Left lung (tissue), 10 donors: Measurements from ENCODE around the gene CDKN1C. TPM values are rescaled to one million over a fixed set of nuclear protein-coding genes. Genes with fewer than 3 reads are reported as not detected.

ENCODE experiments used
- ATAC-seq: fragments of 200-7000 bp; cut with Tn5 transposase; one replicate; pipeline ENCODE4 v1.9.1; 2020; ENCODE audit warnings: moderate library complexity
- DNase-seq, 4 donors: peaks; one replicate each; pipeline ENCODE4 v3.0.0-alpha.2; 2013 to 2020
- H3K27ac ChIP-seq, 2 donors: fragments of 200-600 bp; sonication (generic) in 1 of 2; one replicate each; pipeline versions ENCODE4 v1.5.0 to v1.8.0; 2020 to 2021
- H3K27me3 ChIP-seq, 2 donors: fragments of 200-600 bp; sonication (generic) in 1 of 2; one replicate each; pipeline versions ENCODE4 v1.5.0 to v1.8.0; 2020 to 2021
- H3K36me3 ChIP-seq, 2 donors: fragments of 200-600 bp; sonication (generic) in 1 of 2; one replicate each; pipeline versions ENCODE4 v1.5.0 to v1.8.0; 2020 to 2021
- H3K4me1 ChIP-seq, 2 donors: fragments of 200-600 bp; one replicate each; pipeline ENCODE4 v1.8.0; 2021
- H3K4me3 ChIP-seq, 2 donors: fragments of 200-600 bp; sonication (generic) in 1 of 2; one replicate each; pipeline versions ENCODE4 v1.5.0 to v1.8.0; 2020 to 2021; ENCODE audit warnings: mild to moderate bottlenecking in 1 of 2
- H3K9me3 ChIP-seq, 2 donors: fragments of 200-600 bp; sonication (generic) in 1 of 2; one replicate each; pipeline versions ENCODE4 v1.5.0 to v1.8.0; 2020 to 2021
- CTCF ChIP-seq, 2 donors: fragments of 200-600 bp; sonication (generic) in 1 of 2; IDR thresholded peaks; one replicate each; pipeline versions ENCODE4 v1.5.0 to v1.8.0; 2021; ENCODE audit warnings: antibody characterized with exemption in 2 of 2
- intact Hi-C, 2 donors: fragments of 100-400 bp; cut with DNase I; formaldehyde crosslinking; loops; one replicate each; pipeline versions ENCODE4 v1.11.2 to v1.14.2; 2022
- polyA plus RNA-seq, 6 donors: library from polyadenylated mRNA; unstranded; fragments of 120-200 nt; gene quantifications; one replicate each; pipeline ENCODE4 v1.2.1, GENCODE V29; 2013; ENCODE audit not compliant: insufficient read length in 6 of 6
- total RNA-seq, 2 donors: library from RNA; stranded (reverse); fragmentation: NEBNext Ultra II Directional; extraction: Animal tissue kit (Norgen Biotek cat#: 25700); gene quantifications; one replicate each; pipeline ENCODE4 v1.2.1, GENCODE V29; 2021
- donor health status: DM: no; HTN: yes; CAD: no.
- donor health status: DM: no; HTN: no; CAD: no.

The CDKN1C gene
- total and polyA plus RNA-seq, 8 donors, result 18.0 to 90.1 (median 67.6) TPM

GRCh38 chr11:2924381-2924780 is 38.8 kb upstream of the CDKN1C start:
- no peak overlapping the region for H3K4me3 ChIP-seq
- intact Hi-C loops, result no loop called here
- no peak for TF ChIP-seq CTCF (IDR thresholded peaks at IDR 0.05)
- no peak overlapping the region for H3K27ac ChIP-seq
- DNase-seq (no peak), ATAC-seq (no peak)
- no peaks in the 10 kb centered on the region for H3K9me3 ChIP-seq
- peaks cover 0 to 25% of the 10 kb centered on the region in 2 donors for H3K4me1 ChIP-seq
- H3K36me3 ChIP-seq, result no peaks in the 10 kb centered on the region
- H3K27me3 ChIP-seq, result peaks cover 0 to 28% of the 10 kb centered on the region in 2 donors

- TF ChIP-seq CTCF (IDR thresholded peaks at IDR 0.05), result no peak
- Histone ChIP-seq H3K36me3 (no peaks in the 10 kb centered on the region), H3K9me3 (no peaks in the 10 kb centered on the region), H3K27ac (no peak overlapping the region), H3K4me1 (peaks cover 0 to 18% of the 10 kb centered on the region in 2 donors), H3K4me3 (no peak overlapping the region), H3K27me3 (peaks cover 0 to 21% of the 10 kb centered on the region in 2 donors)
- ATAC-seq (peak; percentile 80), DNase-seq (peak in 1 of 4 donors; percentile 76)
- intact Hi-C loops, result no loop called here
These were observed 38.1 kb upstream of the CDKN1C start for GRCh38 chr11:2923446-2924375.

DNA sequence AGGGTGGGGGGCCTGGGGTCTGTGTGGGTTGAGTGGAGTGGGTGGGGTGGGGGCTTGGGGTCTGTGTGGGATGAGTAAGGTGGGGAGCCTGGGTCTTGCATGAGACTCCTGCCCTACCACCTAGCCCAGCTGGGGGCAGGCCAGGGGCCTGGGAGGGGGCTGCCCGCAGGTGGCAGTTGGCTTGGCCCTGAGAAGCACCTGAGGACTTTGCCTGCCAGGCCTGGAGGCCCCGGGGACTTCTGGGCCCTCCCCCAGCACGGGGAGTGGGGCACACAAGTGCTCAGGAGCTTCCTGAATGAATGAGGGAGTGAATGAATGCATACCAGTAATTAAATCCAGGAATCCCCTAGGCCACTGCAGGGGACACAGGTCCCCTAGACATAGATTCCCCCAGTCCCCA is 37.1 kb upstream of the CDKN1C start:
- Histone ChIP-seq H3K4me1 (peaks cover 0 to 8% of the 10 kb centered on the region in 2 donors), H3K27me3 (peaks cover 0 to 11% of the 10 kb centered on the region in 2 donors), H3K27ac (no peak overlapping the region), H3K9me3 (no peaks in the 10 kb centered on the region), H3K36me3 (no peaks in the 10 kb centered on the region), H3K4me3 (no peak overlapping the region)
- ATAC-seq (no peak), DNase-seq (peak in 1 of 4 donors; percentile 59)
- TF ChIP-seq CTCF (IDR thresholded peaks at IDR 0.05), result no peak
- intact Hi-C loops, result no loop called here

- no peak for TF ChIP-seq CTCF (IDR thresholded peaks at IDR 0.05)
- no peaks in the 10 kb centered on the region for H3K36me3 ChIP-seq
- peaks cover 0 to 3% of the 10 kb centered on the region in 2 donors for H3K27me3 ChIP-seq
- DNase-seq, result peak in 1 of 4 donors; percentile 76
- H3K9me3 ChIP-seq, result no peaks in the 10 kb centered on the region
- intact Hi-C loops, result no loop called here
- no peak overlapping the region for H3K27ac ChIP-seq
- peaks cover 0 to under 1% of the 10 kb centered on the region in 2 donors for H3K4me1 ChIP-seq
- no peak for ATAC-seq
- H3K4me3 ChIP-seq, result no peak overlapping the region
These were observed 36.3 kb upstream of the CDKN1C start for GRCh38 chr11:2921742-2922493.

DNA sequence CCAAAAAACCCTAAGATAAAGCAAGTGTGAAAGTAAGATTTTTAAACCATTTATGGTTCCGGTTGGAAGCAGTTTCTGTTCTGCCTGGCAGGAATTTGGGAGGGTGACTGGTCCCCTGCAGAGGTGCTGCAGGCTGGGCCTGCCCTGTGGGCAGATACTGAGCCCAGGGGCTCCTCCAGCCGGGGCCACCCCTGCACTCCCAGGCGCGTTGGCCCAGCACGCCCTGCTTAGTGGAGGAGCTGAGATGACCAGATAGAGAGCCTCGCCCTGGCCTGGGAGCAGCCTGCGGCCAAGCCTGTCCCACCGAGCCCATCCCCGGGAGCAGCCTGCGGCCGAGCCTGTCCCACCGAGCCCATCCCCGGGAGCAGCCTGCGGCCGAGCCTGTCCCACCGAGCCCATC is 35.7 kb upstream of the CDKN1C start:
- no peak overlapping the region for H3K4me3 ChIP-seq
- H3K4me1 ChIP-seq, result no peaks in the 10 kb centered on the region
- no peak for ATAC-seq
- intact Hi-C loops, result no loop called here
- H3K36me3 ChIP-seq, result no peaks in the 10 kb centered on the region
- no peak for TF ChIP-seq CTCF (IDR thresholded peaks at IDR 0.05)
- peak in 1 of 4 donors; percentile 72 for DNase-seq
- no peaks in the 10 kb centered on the region for H3K9me3 ChIP-seq
- H3K27ac ChIP-seq, result no peak overlapping the region
- no peaks in the 10 kb centered on the region for H3K27me3 ChIP-seq
